GM18907 (cell line): ENCODE data around the gene CAMK2D.
"Not testable (repeated sequence)": the region's sequence is repeated elsewhere in the genome, so short reads cannot be mapped to it uniquely, and the experiment has no call there.

Experiments used
- ATAC-seq: cut with Tn5 transposase; IDR thresholded peaks from one replicate; pipeline ENCODE4 v1.9.1; 2021; ENCODE audit warnings: mild to moderate bottlenecking, moderate library complexity; ENCODE audit not compliant: unreplicated experiment

CAMK2D gene

DNA sequence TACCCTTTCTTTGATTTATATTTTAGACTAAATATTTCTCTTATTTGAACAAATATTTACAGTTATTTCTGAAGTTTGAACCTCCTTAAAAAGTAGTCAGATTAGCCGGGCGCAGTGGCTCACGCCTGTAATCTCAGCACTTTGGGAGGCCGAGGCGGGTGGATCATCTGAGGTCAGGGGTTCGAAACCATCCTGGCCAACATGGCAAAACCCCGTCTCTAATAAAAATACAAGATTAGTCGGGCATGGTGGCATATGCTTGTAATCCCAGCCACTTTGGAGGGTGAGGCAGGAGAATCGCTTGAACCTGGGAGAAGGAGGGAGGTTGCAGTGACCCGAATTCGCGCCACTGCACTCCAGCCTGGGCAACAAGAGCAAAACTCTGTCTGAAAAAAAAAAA is 2.4 kb upstream of the CAMK2D start:
- ATAC-seq, result not testable (repeated sequence)

DNA sequence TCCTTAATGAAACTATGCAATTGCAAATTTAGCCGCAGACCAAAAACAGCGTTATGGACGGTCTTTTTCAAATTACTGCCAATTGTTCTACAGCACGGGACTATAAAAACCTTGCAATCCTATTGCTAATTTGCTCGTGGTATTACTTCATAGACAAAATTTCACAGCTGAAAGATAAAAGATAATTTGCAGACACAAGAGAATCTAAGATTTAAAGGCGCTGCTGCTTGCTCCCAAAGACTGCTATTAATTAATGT is 1.4 kb upstream of the CAMK2D start:
- no peak for ATAC-seq

DNA sequence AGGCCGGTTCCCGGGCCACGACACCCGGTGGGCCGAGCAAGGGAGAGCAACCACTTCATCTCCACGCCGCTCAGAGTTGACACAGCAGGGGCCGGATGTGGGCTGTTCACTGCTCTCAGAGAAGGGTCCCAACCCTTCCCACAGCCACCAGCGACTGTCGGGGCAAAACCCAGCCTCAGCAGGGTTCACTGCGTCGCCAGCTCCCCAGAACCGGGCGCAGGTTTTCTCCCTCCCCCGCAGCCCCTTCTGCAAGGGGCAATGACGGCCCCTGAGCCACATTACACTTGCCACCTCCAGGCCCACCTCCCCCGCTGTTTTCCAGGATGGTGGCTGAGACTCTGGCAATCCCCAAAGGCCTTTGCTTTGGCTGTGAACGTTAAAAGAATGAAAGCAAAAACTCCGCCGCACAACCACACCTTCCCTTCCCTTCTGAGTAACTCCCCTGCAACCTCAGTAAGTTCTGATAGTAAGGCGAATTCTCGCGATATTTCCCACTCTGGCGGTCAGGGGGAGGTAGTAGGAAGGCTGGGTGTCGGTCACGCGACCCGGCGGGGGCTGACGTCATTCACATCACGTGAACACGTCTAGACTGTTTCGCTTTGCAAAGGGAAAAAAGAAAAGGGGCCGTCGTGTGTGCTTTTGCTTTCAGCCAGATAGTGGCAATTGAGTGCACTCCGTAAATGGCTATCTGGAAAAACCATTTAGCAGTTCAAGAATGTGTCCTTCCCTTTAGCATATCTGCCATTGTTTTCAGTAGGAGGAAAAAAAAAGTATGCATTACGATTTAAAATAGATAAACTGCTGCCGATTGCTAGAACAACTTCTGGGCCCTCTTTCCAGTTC is 869 bp upstream of the CAMK2D start:
- ATAC-seq, result peak; percentile 75

DNA sequence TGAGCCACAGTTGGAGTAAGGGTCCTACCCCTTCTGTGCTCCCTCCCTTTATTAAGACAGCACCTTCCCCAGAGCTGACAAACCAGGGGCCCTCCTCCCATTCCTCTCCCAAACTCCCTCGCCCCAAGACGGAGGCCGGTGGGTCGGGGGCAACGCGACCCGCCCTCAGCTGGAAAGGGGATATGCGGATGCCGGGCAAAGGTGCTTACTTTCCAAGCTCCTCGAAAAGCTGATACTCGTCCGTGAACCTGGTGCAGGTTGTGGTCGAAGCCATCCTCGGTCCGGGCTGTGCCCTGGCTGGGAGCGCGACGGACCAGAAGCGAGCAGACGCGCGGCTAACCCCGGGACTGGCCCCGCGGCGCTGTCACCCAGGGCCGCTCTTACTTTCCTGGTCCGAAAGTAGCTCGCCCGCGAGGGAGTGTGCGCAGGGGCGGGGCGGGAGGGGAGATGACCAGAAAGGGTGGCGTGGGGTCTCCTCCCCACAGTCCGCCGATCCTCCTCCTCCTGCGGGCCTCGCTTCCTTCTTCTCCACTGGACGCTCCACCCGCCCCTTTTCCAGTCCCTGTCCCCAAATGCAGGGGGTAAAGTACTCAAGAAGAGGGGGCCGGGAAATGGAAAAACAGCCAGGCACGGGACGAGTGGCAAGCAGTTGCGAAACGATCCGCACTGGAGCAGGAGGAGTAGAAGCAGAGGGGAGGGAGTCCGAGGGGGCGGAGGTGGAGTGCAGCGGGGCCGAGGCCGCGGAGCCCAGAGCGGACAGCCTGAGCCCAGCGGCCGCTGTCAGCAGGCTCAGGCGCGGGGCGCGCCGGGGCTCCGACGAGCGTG is 531 bp downstream of the CAMK2D start:
- ATAC-seq, result peak; percentile 31

DNA sequence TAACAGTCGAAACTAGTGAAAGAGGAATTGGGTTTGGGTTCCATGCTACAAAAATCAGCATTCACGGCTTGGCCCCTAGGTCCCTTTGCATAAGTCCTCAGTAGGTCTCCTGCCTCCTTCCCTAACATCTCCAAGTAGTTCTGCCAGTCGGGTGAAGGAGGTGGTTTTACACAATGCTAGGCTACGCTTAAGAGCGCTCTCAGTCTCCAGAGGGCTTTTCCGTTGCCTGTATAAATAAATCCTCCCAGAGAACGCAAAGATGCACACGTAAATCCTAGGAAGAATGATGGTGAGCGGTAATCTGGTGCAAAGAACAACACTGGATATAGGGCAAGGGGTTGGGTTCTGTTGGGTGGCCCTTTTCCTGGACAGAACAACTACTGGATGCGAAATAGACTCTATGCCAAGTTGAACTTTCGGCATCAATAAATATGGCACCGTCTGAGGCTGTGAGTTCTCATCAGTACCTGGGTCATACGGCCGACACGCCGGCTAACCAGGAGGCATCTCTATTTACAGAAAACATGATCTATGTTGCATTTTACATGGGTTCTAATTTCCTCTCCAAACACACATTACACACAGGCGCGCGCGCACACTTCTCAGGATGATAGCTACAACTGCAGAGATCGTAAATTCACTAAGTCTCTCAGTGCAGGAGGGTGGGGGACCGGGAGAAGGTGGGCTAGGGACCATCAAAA is 1.3 kb downstream of the CAMK2D start:
- no peak for ATAC-seq

DNA sequence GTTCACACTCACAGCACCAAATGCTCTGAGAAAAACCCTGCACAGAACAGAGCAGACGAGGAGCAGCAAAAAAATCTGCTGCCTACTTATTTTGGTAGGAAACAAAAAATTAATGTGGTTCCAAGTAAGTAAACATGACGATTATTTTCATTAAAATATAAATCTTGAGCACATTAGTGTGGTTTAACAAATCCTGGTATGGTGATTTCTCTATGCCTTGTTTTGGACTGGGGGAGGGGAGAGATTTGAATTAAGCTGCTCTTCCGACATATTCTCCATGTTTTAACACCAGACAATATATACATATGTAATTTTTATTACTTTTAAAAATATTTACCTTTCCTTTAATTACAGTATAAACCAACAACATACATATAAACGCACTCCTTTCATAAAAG is 1.8 kb downstream of the CAMK2D start:
- no peak for ATAC-seq

DNA sequence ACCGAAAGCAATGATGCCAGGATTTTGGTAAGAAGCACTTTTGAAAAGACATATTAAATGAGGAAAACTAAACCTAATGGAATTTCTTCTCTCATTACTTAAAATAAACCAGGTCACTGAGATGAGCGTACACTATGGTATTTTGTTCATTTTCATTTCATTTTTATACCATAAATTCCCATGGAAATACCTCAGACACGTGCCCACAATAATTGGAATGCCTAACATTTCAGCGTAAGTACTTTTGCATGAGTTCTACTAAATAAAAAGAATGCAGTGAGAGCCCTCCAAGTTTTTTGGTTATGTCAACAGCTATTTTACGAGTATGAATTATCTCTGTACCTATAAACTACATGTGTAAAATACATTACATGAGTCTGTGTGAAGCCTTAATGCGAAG is 3.2 kb downstream of the CAMK2D start:
- no peak for ATAC-seq

DNA sequence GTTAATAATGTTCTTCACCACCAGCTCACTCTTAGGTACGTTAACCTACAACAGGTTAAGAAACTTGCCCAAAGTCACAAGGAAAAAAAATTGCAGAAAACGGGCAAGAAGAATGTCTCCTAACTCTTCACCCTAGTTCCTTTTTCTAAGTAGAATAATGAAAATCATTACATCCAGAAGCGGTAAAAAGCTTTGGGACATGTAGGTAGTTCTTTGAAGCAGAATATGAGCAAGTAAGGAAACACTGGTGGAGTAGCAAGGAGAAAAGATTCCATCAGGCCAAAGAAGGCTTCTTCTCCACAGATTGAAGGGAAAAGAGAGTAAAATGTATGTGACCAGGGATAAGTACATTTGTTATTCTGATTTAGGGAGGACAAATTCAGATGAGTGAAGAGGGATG is 4.1 kb downstream of the CAMK2D start:
- ATAC-seq, result no peak

DNA sequence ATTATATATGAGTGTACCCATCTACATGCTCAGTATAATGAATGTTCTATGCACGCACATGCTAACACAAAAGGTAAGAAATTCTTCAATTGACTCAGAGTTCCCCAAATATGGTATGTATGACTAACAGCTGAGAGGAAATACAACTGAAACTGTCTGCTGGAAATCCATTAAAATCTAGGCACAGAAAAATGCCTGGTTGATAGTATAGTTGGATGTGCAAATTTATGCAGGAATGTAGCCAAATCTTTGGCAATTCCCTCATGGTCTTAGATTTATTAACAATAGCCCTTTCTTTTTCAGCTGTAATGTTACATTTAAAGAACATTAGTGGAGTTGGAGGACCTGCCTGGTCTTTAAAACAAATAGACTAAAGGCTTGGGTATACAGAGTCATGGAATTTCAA is 5.5 kb downstream of the CAMK2D start:
- ATAC-seq, result peak; percentile 84

DNA sequence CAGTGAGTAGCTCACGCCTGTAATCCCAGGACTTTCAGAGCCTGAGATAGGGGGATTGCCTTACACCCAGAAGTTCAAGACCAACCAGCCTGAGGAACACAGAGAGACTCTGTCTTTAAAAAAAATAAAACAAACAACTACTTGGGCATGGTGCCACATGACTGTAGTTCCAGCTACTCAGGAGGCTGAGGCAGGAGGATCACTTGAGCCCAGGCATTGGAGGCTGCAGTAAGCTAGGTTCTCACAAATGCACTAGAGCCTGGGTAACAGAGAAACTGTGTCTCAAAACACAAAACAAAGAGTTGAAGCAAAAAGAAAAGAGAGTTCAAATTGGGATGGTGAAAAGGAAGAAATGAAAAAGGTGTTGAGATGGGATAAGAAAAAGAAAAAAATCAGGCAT is 10.8 kb downstream of the CAMK2D start:
- no peak for ATAC-seq

DNA sequence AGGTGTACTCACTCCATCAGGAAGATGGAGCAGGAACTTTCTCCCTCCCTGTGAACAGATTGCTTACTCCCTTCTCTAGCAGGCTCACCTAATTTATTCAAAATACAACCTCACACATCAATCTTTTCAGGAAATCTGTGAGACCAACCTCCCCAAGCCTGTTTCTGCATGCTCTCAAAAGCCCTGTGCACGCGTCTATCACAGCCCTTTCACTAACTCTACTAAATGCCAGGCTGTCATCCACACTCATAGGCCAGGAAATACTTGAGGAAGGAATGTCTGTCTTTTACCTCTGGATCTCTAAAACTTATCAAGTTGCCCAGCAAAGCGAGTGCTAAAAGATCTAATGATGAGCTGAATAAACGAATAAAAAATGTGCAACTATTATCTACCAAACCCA is 11.2 kb downstream of the CAMK2D start:
- no peak for ATAC-seq

DNA sequence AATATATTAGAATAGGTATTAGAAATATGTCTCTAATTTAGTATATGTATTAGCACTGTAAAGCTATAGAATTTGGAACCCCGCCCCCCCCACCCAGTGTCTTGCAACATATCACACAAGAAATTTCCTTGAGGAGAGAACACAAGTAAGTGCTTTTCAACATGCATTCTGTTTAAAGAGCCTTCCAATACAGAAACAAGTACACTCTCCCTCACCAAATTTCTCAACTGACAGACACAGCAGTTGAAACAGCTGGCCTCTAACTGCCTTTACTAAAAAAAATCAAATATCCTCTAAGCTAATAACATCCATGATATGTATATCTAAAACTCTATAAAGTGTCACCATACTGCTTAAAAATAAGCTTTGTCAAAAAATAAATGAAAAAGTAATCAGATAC is 12.4 kb downstream of the CAMK2D start:
- ATAC-seq, result no peak

DNA sequence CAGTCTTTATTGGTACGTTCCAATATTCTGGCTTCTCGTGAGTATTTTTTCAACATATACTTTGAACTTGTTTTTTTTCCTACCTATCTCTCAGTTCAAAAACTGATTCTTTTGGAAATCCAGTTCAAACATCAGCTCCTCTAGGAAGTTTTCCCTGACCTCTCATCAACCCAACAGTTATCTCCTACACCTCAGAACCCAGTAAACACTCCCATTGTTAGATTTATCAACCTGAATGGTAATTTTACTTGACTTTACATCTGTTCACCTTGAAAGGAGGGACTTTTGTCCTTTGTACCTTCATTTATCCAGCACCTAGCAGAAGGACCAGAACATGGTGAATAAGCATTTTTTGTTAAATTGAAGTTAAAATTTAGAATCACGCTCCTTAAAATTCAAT is 13.6 kb downstream of the CAMK2D start:
- ATAC-seq, result no peak

DNA sequence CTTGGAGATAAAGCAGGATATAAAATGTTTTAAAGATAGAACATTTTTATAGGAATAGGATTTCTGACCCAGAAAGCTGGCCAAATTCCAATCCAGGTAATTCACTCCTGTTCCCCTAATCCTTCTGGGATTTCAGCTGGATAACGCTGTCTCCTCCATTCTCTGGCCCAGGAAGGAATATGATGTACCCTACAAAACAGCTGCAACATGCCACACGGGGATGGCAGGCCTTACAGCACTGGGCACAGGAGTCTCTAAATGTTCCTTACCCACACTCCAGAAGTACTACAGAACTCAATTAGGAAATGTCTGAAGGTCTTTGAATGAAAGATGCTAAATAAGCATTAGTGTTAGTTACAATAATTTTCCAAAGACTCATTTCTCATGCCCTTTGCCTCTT is 15.8 kb downstream of the CAMK2D start:
- ATAC-seq, result no peak

DNA sequence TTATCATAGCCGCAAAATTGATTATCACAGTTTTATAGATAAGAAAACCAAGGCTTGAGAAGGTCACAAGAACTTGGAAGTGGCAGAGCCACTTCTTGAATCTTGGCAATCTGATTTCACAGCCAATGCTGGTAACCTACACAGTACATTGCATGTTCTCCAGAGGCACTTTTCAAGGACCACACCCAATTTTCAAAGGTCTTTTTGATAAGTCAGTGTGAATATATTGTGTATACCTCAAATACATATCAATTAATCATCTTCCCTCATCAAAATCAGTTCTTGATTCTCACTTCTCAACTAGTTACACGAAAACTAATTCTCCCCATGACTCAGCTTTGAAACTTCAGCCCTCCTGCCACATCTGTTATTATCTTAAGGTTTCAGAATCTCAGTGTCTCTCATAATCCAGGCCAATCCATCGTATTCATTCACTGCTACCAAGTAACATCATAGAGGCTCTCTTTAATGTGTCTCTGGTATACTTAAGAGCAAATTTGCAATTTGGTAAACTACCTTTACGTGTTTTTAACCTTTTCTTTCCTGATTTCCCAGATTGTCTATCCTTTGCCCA is 16.8 kb downstream of the CAMK2D start:
- no peak for ATAC-seq

DNA sequence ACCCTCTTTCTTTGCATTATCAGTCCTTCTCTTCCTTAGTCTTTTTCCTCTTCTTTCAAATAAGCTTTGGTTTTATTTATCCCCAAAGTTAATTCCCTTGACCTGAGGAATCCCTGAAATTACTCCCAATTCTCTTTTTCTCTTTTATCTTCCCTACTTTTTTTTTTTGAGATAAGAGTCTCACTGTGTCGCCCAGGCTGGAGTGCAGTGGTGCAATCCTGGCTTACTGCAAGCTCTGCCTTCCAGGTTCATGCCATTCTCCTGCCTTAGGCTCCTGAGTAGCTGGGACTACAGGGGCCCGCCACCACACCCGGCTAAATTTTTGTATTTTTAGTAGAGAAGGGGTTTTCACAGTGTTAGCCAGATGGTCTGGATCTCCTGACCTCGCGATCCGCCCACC is 17.8 kb downstream of the CAMK2D start:
- ATAC-seq, result no peak

DNA sequence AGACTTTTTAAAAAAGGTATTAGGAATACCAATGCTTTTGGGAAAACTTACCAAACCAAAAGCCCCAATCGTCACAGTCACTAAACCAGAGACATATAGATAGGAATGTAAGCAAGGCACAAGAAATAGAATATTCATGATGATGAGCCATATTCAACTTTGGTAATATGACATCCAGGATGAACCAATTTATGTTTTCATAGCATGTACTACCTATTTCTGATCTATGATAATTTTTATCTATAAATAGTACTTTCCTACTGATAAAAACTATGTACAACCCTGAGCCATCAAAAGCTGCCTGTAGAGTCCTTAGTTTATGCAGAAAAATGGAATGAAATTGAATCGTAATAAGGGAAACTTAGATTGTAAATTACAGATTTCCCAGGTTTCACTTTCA is 18.9 kb downstream of the CAMK2D start:
- no peak for ATAC-seq

DNA sequence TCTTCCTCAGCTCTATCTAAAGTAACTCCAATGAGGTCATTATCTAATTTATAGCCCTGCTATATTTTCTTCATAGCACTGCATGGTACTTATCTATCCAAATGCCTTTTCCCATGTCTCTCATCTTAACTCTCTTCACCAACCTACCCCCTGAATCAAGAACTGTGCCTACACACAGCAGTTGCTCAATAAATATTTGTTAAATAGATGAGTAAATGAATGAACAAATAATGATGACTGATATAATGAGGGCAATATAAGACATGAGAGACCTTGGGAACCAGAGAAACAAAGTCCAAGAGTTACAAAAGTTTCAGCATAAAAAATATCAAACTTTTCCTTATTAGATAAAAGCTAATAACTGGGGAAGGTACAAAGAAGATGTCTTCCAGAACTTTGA is 19.6 kb downstream of the CAMK2D start:
- no peak for ATAC-seq

DNA sequence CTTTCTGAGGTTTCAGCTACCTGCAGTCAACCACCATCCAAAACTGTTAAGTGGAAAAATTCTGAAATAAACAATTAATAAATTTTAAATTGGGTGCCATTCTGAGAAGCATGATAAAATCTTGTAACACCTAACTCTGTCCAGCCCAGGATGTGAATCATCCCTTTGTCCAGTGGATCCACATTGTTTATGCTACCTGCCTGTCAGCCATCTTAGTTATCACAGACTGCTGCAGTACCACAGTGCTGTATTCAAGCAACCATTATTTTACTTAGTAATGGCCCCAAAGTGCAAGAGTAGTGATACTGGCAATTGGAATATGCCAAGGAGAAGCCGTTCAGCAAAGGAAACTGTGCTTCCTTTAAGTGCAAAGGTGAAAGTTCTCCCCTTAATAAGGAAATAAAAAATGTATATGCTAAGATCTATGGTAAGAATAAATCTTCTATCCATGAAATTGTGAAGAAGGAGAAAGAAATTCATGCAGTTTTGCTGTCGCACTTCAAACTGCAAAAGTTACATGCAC is 20.6 kb downstream of the CAMK2D start:
- ATAC-seq, result no peak

DNA sequence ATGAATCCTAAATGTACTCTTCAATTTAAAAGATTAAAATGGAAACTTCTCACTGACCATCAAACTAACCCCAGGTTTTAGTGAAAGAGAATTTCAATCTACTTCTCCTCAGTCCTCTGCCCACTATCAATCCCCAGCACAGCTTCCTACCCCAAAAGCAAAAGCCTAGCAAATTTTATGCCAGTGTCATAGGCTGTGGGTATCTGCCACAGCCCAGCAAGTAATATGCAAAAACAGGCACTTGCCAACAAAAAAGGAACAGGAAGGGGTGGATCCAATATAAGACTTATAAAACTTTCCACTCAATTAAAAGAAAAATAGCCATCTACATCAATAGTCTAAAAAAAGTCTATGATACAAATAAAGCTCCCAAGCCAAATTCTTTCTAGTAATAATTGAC is 22.3 kb downstream of the CAMK2D start:
- no peak for ATAC-seq

DNA sequence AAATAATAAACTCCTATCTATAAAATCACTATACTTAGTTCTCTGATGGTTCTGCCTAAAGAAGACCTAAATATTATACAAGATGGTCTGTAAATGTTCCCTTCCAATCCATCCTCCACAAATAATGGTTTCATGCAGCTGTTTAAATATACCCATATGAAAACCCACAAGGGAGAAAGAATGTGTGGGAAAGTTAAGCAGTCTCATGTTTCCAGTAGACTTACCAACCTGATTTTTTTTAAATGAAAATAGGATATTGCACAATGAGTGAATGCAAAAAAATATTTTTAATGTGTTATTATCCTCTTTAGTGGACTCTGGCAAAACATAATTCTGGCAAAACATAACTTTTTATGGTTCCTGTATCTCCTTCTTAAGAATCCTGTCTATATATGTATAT is 23.3 kb downstream of the CAMK2D start:
- ATAC-seq, result no peak
